GM12875 (cell line): ENCODE data around the gene VTN.

Experiments
- H3K4me3 ChIP-seq: one replicate; pipeline ENCODE4 v1.5.1; 2011; ENCODE audit warnings: low read depth, low read length, control low read depth
- TF ChIP-seq, protein P1 (sequence below): IDR thresholded peaks from 2 replicates; pipeline ENCODE4 v1.5.1; 2011; ENCODE audit warnings: low read depth, mild to moderate bottlenecking, control low read depth, inconsistent platforms, low read length, moderate library complexity, borderline replicate concordance; ENCODE audit not compliant: insufficient read depth

The VTN gene

DNA sequence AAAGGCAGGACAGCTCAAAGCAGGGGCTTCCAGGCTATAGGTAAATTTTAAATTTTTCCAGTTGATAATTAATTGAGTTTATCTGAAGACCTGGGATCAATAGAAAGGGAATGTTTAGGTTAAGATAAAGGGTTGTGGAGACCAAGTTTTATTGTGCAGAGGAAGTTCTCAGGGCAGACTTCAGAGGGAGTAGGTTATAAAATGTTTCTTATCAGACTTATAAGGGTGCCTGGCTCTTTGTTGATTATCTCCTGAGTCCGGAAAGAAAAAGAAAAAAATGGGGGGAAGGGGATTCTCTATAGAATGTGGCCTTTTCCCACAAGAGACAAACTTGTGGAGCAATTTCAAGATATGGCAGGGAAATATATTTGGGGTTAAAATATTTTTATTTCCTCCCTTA, 20.0 kb upstream of the VTN start:
- TF ChIP-seq, protein P1, sequence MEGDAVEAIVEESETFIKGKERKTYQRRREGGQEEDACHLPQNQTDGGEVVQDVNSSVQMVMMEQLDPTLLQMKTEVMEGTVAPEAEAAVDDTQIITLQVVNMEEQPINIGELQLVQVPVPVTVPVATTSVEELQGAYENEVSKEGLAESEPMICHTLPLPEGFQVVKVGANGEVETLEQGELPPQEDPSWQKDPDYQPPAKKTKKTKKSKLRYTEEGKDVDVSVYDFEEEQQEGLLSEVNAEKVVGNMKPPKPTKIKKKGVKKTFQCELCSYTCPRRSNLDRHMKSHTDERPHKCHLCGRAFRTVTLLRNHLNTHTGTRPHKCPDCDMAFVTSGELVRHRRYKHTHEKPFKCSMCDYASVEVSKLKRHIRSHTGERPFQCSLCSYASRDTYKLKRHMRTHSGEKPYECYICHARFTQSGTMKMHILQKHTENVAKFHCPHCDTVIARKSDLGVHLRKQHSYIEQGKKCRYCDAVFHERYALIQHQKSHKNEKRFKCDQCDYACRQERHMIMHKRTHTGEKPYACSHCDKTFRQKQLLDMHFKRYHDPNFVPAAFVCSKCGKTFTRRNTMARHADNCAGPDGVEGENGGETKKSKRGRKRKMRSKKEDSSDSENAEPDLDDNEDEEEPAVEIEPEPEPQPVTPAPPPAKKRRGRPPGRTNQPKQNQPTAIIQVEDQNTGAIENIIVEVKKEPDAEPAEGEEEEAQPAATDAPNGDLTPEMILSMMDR: no peak
- H3K4me3 ChIP-seq: no peak overlapping the region

DNA sequence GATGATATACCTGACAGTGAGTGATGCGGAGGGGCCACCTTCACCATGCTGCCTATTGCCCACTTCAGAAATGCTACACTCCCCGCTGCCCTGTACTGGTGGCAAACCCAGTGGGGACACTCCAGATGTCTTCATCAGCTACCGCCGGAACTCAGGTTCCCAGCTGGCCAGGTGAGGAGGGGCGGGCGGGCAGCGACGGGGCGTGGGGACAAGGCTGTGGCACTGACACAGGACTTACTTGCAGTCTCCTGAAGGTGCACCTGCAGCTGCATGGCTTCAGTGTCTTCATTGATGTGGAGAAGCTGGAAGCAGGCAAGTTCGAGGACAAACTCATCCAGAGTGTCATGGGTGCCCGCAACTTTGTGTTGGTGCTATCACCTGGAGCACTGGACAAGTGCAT, 18.0 kb upstream of the VTN start:
- TF ChIP-seq, protein P1: no peak
- no peak overlapping the region for H3K4me3 ChIP-seq

DNA sequence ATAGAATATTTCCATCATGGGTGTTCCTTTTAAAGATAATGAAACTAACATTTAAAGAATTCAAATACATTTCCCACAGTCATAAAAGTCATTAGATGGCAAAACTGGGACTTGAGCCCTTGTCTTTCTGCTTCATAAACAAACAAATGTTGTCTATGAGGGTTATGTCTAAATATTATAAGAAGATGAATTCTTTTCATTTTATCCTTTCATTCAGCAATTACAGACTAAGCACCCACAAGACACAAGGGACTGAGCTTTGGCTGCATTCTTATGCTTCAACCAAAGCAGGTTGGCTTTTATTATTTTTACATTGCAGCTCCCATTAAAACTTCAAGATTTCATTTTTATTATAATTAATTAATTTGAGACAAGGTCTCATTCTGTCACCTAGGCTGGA, 16.3 kb upstream of the VTN start:
- TF ChIP-seq, protein P1: no peak
- no peak overlapping the region for H3K4me3 ChIP-seq

DNA sequence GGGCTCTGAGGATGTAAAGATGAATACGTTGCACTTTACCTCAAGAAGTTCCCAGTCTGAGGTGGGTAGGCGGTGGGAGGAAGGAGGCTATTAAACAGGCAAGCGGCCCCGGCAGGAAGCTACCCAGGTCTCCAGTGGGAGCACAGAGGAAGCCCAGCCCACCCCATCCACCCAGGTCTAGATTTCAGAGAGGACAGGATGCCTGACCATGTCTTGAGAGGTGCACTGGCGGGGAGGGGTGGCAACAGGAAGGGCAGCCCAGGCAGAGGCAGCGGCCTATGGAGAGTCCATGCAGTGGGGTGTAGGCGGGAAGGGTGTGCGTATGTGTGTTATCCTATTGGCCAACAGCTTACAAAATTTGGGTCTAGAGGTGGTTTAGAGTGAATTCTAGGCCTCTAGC, 15.3 kb upstream of the VTN start:
- peak overlapping the region; percentile 71 for H3K4me3 ChIP-seq
- TF ChIP-seq, protein P1: no peak

DNA sequence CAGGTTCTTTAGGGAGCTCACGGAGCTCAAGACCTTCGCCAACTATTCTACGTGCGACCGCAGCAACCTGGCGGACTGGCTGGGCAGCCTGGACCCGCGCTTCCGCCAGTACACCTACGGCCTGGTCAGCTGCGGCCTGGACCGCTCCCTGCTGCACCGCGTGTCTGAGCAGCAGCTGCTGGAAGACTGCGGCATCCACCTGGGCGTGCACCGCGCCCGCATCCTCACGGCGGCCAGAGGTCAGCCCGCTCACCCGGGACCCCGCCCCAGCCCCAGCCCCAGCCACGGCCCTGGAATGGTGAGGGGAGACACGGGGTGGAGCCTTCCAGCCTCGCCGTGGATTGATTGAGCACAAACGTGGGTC, 14.9 kb upstream of the VTN start:
- peak overlapping the region; percentile 71 for H3K4me3 ChIP-seq
- TF ChIP-seq, protein P1: no peak

DNA sequence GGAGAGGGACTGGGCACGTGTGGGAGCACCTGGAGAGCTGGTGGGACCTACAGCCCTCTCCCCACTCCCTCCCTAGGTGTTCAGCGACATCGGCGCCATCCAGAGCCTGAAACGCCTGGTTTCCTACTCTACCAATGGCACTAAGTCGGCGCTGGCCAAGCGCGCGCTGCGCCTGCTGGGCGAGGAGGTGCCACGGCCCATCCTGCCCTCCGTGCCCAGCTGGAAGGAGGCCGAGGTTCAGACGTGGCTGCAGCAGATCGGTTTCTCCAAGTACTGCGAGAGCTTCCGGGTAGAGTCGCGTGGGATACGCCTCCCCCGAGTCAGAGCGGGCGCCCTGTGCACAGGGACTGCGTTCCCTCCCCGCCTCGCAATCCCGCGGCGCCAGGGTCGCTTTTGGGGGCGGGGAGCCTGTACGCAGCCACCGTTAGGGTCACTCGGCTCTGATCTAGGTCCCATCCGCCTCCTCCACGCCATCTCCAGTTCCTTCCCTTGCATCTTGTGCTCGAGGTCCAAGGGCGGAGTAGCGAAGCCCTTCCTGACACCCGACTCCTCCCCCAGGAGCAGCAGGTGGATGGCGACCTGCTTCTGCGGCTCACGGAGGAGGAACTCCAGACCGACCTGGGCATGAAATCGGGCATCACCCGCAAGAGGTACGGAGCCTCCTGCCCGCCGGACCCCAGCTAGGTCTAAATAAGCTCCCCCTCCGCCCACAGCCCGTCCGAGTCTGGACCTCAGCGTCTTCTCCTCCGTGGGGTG, 14.4 kb upstream of the VTN start:
- TF ChIP-seq, protein P1: no peak
- peak overlapping the region; percentile 71 for H3K4me3 ChIP-seq

DNA sequence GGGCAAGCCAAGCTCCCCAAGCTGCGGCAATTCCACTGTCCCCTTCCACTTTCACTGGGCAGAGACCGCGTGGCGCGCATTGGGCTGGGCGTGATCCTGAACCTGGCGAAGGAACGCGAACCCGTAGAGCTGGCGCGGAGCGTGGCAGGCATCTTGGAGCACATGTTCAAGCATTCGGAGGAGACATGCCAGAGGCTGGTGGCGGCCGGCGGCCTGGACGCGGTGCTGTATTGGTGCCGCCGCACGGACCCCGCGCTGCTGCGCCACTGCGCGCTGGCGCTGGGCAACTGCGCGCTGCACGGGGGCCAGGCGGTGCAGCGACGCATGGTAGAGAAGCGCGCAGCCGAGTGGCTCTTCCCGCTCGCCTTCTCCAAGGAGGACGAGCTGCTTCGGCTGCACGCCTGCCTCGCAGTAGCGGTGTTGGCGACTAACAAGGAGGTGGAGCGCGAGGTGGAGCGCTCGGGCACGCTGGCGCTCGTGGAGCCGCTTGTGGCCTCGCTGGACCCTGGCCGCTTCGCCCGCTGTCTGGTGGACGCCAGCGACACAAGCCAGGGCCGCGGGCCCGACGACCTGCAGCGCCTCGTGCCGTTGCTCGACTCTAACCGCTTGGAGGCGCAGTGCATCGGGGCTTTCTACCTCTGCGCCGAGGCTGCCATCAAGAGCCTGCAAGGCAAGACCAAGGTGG, 11.2 kb upstream of the VTN start:
- TF ChIP-seq, protein P1: peak; percentile 67
- peak overlapping the region; percentile 21 for H3K4me3 ChIP-seq
